B cell (primary cell): ENCODE data around the gene RPTOR.

Source experiments
- CTCF ChIP-seq: fragments of 200-600 bp; IDR thresholded peaks from one replicate; pipeline ENCODE4 v1.8.0; 2022; ENCODE audit warnings: antibody characterized with exemption, mild to moderate bottlenecking
- EZH2 ChIP-seq: IDR thresholded peaks from 2 replicates; pipeline ENCODE4 v1.6.1; 2012; ENCODE audit warnings: borderline replicate concordance, low read depth, mild to moderate bottlenecking, moderate library complexity, low read length; ENCODE audit not compliant: insufficient read depth, poor library complexity, severe bottlenecking

- no peak for TF ChIP-seq CTCF
- TF ChIP-seq EZH2: no peak
These were observed 182.7 kb downstream of the RPTOR start for GRCh38 chr17:80727409-80727755.
